Measurements from ENCODE around the gene C1orf116. TPM values are rescaled to one million over a fixed set of nuclear protein-coding genes. Genes with fewer than 3 reads are reported as not detected.

The C1orf116 gene
- total RNA-seq, 1 donor from 2014 or later: 0.08 TPM

DNA sequence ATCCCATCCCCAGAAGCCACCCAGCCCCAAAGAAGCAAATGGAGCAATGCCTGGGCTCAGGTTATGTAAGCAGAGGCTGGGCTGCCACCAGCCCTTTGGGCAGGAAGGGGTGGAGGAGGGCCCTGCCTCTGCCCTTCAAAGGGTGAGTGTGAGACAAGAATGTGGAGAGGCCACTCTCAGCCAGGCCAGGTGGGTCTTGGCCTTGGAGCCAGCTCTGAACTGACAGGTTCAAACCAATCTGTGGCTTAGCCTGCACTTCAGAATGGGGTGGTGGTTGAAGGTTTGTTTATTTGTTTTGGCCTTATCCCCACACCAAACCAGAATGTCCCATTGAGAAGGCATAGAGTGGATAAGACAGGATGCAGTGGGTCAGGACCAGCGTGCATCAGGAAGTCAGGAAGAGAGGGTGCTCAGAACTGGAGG, 29.8 kb downstream of the C1orf116 start:
- TF ChIP-seq, protein P1, sequence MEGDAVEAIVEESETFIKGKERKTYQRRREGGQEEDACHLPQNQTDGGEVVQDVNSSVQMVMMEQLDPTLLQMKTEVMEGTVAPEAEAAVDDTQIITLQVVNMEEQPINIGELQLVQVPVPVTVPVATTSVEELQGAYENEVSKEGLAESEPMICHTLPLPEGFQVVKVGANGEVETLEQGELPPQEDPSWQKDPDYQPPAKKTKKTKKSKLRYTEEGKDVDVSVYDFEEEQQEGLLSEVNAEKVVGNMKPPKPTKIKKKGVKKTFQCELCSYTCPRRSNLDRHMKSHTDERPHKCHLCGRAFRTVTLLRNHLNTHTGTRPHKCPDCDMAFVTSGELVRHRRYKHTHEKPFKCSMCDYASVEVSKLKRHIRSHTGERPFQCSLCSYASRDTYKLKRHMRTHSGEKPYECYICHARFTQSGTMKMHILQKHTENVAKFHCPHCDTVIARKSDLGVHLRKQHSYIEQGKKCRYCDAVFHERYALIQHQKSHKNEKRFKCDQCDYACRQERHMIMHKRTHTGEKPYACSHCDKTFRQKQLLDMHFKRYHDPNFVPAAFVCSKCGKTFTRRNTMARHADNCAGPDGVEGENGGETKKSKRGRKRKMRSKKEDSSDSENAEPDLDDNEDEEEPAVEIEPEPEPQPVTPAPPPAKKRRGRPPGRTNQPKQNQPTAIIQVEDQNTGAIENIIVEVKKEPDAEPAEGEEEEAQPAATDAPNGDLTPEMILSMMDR (IDR thresholded peaks at IDR 0.05; ENCODE audit: unreplicated experiment): no peak
- no peak overlapping the region for H3K4me3 Mint-ChIP-seq (ENCODE audit: unreplicated experiment)
- no peaks in the 10 kb centered on the region for H3K36me3 Mint-ChIP-seq (ENCODE audit: low read depth, unreplicated experiment)
- peaks cover 4% of the 10 kb centered on the region for H3K4me1 Mint-ChIP-seq (ENCODE audit: unreplicated experiment)
- DNase-seq (ENCODE audit: low spot score): no peak
- no peaks in the 10 kb centered on the region for H3K27me3 Mint-ChIP-seq (ENCODE audit: unreplicated experiment)
- H3K9me3 Mint-ChIP-seq (ENCODE audit: unreplicated experiment): no peaks in the 10 kb centered on the region
- H3K27ac Mint-ChIP-seq (ENCODE audit: unreplicated experiment): no peak overlapping the region

- DNase-seq (ENCODE audit: low spot score): no peak
- Mint-ChIP-seq H3K4me1 (ENCODE audit: unreplicated experiment) (peaks cover 4% of the 10 kb centered on the region), H3K9me3 (ENCODE audit: unreplicated experiment) (no peaks in the 10 kb centered on the region), H3K36me3 (ENCODE audit: low read depth, unreplicated experiment) (no peaks in the 10 kb centered on the region), H3K4me3 (ENCODE audit: unreplicated experiment) (no peak overlapping the region), H3K27me3 (ENCODE audit: unreplicated experiment) (no peaks in the 10 kb centered on the region), H3K27ac (ENCODE audit: unreplicated experiment) (no peak overlapping the region)
- TF ChIP-seq, protein P1 (IDR thresholded peaks at IDR 0.05; ENCODE audit: unreplicated experiment): no peak
Observed at GRCh38 chr1:207001492-207002245, 30.9 kb downstream of the C1orf116 start.

DNA sequence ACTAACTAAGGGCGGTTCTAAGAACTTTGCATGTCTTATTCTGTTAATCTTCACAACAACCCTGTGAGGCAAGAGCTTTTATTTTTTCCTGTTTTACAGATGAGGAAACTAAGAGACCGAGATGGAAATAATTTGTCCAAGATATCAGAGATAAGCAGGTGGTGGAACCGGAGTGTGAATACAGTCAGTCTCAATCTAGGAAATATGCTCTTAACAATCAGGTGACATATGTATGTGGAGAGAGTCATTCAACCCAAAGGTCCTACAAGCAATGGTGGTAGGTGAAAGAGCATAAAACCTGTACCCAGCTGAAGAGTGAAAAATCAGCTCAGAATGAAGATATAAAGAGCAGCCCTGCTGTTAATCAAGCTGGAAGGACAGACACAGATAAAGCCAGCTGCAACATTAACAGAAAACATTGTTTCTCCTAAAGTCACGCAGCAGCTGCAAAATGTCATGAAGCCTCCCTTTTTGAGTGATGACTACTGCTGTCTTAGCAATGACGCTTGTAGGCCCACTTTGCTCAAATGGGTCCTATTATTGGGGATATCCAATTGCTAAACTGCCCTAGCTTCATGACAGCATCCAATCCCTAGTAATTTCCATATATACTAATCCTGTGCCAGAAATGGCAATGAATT, 31.8 kb downstream of the C1orf116 start:
- DNase-seq (ENCODE audit: low spot score): no peak
- Mint-ChIP-seq H3K4me1 (ENCODE audit: unreplicated experiment) (peaks cover 4% of the 10 kb centered on the region), H3K4me3 (ENCODE audit: unreplicated experiment) (no peak overlapping the region), H3K27ac (ENCODE audit: unreplicated experiment) (no peak overlapping the region), H3K9me3 (ENCODE audit: unreplicated experiment) (no peaks in the 10 kb centered on the region), H3K27me3 (ENCODE audit: unreplicated experiment) (no peaks in the 10 kb centered on the region), H3K36me3 (ENCODE audit: low read depth, unreplicated experiment) (no peaks in the 10 kb centered on the region)
- TF ChIP-seq, protein P1 (IDR thresholded peaks at IDR 0.05; ENCODE audit: unreplicated experiment): no peak

GRCh38 chr1:206998816-206999215, 33.7 kb downstream of the C1orf116 start:
- Mint-ChIP-seq H3K27ac (ENCODE audit: unreplicated experiment) (no peak overlapping the region), H3K36me3 (ENCODE audit: low read depth, unreplicated experiment) (no peaks in the 10 kb centered on the region), H3K9me3 (ENCODE audit: unreplicated experiment) (no peaks in the 10 kb centered on the region), H3K4me1 (ENCODE audit: unreplicated experiment) (no peaks in the 10 kb centered on the region), H3K27me3 (ENCODE audit: unreplicated experiment) (no peaks in the 10 kb centered on the region), H3K4me3 (ENCODE audit: unreplicated experiment) (no peak overlapping the region)
- no peak for DNase-seq (ENCODE audit: low spot score)
- TF ChIP-seq, protein P1 (IDR thresholded peaks at IDR 0.05; ENCODE audit: unreplicated experiment): no peak

DNA sequence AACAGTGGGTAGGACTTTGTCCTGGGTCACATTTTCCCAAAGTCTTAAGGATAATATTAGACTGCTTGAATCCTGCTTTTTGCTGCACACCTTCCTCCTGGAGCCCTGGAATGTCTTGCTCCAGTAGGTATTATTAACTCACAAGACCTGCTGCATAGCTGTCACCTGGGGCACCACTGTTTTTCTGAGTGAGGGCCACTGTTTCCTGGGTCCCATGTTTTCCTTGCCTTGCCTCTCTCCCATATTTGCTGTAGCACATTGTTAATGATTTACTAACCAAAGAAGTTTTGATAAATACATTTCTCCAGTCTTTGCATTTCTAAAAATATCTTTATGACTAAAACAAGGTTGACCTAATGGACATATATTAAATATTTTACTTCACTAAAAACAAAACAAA, 39.8 kb downstream of the C1orf116 start:
- Mint-ChIP-seq H3K4me1 (ENCODE audit: unreplicated experiment) (no peaks in the 10 kb centered on the region), H3K27ac (ENCODE audit: unreplicated experiment) (no peak overlapping the region), H3K36me3 (ENCODE audit: low read depth, unreplicated experiment) (no peaks in the 10 kb centered on the region), H3K9me3 (ENCODE audit: unreplicated experiment) (no peaks in the 10 kb centered on the region), H3K27me3 (ENCODE audit: unreplicated experiment) (no peaks in the 10 kb centered on the region), H3K4me3 (ENCODE audit: unreplicated experiment) (no peak overlapping the region)
- DNase-seq (ENCODE audit: low spot score): no peak
- TF ChIP-seq, protein P1 (IDR thresholded peaks at IDR 0.05; ENCODE audit: unreplicated experiment): no peak
